Cortex of kidney (tissue), 1 donor: ENCODE results near the gene SIGLEC10.
"Not testable (repeated sequence)": the region's sequence is repeated elsewhere in the genome, so short reads cannot be mapped to it uniquely, and the experiment has no call there.

ENCODE experiments used
- DNase-seq: peaks from one replicate; lab custom pipeline; 2025; lab: John Stamatoyannopoulos, UW

SIGLEC10 gene

GRCh38 chr19:51417107-51417809, at the start of gene SIGLEC10:
SIGLEC10 (minus strand) TSS chr19:51417642; CDS start chr19:51417581, 61 bp downstream.
- DNase-seq, result no peak

- no peak for DNase-seq
These were observed 49.3 kb upstream of the SIGLEC10 start for GRCh38 chr19:51466723-51467122.

- not testable (repeated sequence) for DNase-seq
These were observed 46.6 kb upstream of the SIGLEC10 start for GRCh38 chr19:51463976-51464581.

DNA sequence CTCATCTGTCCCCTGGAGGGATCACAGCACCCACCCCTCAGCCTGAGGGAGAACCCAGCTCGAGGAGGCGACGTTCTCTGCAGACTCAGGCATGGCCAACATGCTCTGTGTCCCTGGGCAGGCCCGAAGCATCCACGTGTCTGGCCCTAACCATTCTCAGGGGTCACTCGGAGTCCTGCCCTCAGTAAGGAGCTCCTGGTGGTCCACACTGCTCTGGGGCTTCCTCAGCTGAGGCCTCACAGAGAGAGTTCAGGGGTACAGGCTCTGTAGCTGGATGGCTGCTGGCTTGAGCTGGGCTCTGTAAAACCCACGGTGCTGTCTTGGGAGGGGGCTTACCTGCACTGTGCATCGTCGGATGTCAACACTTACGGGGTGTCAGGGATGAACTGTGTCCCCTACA, 45.2 kb upstream of the SIGLEC10 start:
- no peak for DNase-seq

GRCh38 chr19:51462276-51462675, 44.8 kb upstream of the SIGLEC10 start:
- DNase-seq, result no peak

GRCh38 chr19:51461723-51462161, 44.3 kb upstream of the SIGLEC10 start:
- no peak for DNase-seq

DNA sequence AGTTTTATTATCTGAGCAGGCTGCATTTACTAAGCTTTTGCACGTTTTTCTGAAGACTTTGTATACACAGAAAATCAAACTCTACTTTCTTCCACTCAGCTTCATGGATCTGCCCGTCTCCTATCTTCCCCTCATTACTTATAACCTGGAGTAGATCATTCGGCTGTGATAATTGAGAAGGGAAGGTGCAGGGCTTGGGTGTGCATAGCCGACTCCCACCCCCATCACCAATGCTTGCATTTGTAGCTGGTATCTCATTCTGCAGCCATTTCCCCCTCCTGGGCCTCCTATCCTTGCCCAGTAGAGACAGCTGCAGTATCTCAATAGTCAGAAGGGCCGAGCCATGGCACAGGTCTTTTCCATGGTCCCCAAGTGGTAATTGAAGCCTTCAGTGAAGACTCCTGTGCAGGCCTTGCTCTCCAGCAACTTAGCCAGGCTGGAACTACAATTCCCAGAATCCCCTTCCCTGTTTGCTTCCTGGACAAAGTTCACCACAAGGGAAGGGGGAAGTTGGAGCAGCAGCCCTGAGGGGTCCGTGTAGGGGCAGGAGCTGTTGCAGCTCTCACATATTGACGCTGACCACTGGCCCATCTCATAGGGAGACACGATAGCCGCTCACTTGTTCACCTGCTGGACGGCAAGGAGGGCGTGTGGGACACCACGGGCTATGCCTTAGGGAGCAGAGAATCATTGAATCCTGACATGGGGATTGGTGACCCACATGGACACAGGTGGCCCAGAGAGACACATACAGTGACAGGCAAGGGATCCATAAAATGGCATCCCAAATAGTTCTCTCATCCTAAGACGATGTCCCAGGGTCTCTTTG, 42.9 kb upstream of the SIGLEC10 start:
- no peak for DNase-seq

DNA sequence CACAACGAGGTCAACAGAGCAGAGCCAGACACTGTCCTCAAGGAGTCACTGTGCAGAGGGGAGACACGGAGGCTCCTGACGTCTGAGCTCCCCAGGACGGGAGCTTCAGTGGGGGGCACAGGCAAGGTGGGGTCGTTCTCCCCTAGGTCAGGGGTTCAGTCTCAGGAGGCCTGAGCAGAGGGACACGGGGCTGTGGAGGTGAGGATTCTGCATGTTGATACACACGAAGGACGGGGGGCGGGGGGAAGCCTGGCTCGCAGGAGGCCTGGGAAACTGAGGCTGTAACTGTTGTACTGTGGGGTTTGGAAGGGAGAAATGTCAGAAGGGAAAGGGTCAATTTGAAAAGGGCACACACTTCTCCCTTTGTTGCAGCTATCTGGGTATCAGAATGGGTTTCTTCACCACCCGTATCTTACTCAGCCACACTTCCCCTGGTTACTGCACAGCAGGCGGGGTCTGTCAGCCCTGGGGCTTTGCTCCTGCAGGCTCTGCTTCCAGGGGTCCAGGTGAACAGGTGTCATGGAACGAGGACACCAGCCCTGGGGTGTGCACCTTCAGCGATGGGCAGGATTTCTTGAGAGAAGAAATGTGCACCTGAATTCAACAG, 41.6 kb upstream of the SIGLEC10 start:
- DNase-seq, result no peak

DNA sequence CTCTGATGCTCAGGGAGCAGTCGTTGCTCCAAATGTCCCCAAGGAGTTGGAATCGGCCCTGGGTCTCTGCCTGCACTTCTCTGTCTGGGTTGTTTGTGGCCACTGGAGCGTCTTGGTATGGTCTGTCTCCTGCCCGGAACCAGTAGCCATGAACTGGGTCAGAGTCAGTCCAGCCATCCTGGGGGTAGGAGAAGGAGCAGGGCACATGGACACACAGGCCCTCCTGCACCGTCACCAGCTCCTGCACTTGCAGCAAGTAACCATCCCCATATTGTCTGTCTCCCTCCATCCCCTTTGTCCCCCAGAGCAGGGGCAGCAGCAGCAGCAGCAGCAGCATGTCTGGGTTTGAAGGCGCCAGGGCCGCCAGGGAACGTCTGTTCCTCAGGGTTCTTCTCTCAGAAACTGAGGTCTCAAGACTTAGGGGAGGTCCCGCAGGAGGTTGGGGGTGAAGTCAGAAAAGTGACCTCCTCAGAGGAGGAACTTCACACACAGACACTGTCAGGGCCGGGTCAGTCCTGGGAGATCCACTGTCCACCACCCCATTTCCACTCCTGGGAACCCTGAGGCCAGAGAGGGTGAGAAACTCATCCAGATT, 40.7 kb upstream of the SIGLEC10 start, which contains the start of gene SIGLEC8:
SIGLEC8 (minus strand) TSS at position 404 of the 595 bp plus-strand sequence; CDS start at position 337, 67 bp downstream.
- DNase-seq, result no peak

DNA sequence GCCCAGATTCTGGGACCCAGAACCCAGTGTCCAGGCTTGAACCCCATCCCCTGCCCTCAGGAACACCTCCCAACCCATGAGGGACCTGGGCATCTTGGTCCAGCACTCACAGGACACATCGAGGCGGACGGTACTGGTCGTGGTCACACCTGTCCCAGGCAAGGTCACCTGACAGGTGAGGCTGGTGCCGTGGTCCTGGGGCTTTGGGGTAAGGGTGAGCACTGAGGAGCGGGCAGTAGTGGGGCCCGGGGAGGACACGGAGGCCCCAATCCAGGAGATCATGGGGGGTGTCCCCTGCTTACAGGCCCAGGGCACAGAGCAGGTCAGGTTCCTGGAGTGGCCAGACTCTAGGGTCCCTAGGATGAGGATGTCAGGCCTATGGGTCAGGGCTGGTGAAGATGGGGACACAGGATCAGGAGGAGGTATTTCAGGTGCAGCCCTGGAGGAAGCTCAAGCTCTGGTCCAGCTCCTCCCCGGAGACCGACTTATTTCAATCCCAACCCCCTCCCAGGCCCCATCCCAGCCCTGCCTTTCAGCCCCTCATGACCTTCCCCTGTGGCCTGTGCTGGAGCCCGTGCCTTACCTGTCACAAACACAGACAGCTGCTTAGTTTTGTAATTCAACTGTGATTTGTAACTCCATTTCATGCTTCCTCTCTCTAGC, 40.0 kb upstream of the SIGLEC10 start:
- no peak for DNase-seq

DNA sequence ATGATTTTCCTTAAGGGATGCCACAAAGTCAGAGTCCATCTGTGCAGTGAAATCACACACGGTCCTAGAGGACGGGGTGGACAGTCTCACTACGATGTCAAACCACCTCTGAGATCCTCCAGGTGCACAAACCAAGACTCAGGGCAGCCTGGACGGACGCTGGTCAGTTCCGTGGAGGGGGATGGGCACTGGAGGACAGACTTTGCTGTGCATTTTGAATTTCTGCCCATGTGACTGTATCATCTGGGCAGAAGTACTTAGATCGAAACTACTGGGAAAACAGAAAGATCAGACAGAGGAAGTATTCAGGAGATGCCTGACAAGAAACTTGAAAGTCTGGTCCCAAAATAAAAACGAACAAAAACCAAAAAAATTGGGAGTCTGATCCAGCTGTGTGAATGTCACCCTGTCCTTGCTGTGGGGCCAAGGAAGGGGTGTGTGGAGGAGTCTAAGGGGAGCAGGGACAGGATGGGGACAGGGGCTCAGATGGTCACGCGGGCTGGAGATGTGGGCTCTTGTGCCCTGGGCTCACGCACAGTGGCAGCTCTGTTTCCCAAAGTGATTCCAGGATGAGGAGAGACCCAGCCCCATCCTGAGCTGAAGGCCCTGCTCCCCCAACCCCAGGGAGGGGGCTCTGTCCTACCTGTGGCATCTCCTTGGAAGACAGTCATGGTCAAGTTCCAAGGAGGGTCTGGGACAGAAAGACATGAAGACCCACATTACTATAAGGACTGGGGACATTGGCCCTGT, 39.3 kb upstream of the SIGLEC10 start:
- no peak for DNase-seq

GRCh38 chr19:51450730-51451307, 33.4 kb upstream of the SIGLEC10 start:
- no peak for DNase-seq

GRCh38 chr19:51448411-51449016, 31.1 kb upstream of the SIGLEC10 start:
- no peak for DNase-seq

- no peak for DNase-seq
These were observed 30.6 kb upstream of the SIGLEC10 start for GRCh38 chr19:51448011-51448410.

DNA sequence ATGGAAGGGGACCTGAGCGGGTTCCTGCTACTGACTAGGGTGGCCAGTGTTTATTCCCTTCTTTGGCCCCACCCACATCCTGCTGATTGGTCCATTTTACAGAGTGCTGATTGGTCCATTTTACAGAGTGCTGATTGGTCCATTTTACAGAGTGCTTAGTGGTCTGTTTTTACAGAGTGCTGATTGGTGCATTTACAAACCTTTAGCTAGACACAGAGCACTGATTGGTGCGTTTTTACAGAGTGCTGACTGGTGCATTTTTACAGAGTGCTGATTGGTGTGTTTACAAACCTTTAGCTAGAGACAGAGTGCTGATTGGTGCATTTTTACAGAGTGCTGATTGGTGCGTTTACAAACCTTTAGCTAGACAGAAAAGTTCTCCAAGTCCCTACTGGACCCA, 30.1 kb upstream of the SIGLEC10 start:
- not testable (repeated sequence) for DNase-seq

- DNase-seq, result no peak
These were observed 24.3 kb upstream of the SIGLEC10 start for GRCh38 chr19:51441410-51442390.

GRCh38 chr19:51440846-51441409, 23.5 kb upstream of the SIGLEC10 start:
- DNase-seq, result no peak

- DNase-seq, result no peak
These were observed 22.6 kb upstream of the SIGLEC10 start for GRCh38 chr19:51440052-51440451.
